Ishikawa (cell line): ENCODE data around the gene TTC27.

Source experiments
- CEBPB ChIP-seq: IDR thresholded peaks from 2 replicates; pipeline ENCODE4 v1.6.1; 2012
- CREB1 ChIP-seq: IDR thresholded peaks from 2 replicates; pipeline ENCODE4 v1.6.1; 2012; ENCODE audit warnings: low read depth
- EGR1 ChIP-seq: IDR thresholded peaks from 2 replicates; pipeline ENCODE4 v1.6.1; 2012
- EP300 ChIP-seq: IDR thresholded peaks from 2 replicates; pipeline ENCODE4 v1.6.1; 2012; ENCODE audit warnings: borderline replicate concordance
- FOXM1 ChIP-seq: IDR thresholded peaks from 2 replicates; pipeline ENCODE4 v1.6.1; 2012; ENCODE audit warnings: low read depth, borderline replicate concordance
- MAX ChIP-seq: IDR thresholded peaks from 2 replicates; pipeline ENCODE4 v1.6.1; 2012
- NFIC ChIP-seq: IDR thresholded peaks from 2 replicates; pipeline ENCODE4 v1.6.1; 2012
- RAD21 ChIP-seq: IDR thresholded peaks from 2 replicates; pipeline ENCODE4 v1.6.1; 2012; ENCODE audit warnings: low read depth
- REST ChIP-seq: IDR thresholded peaks from 2 replicates; pipeline ENCODE4 v1.6.1; 2012; ENCODE audit warnings: low read depth, mild to moderate bottlenecking
- TAF1 ChIP-seq: IDR thresholded peaks from 2 replicates; pipeline ENCODE4 v1.6.1; 2012; ENCODE audit warnings: low read depth, mild to moderate bottlenecking
- TCF12 ChIP-seq: IDR thresholded peaks from 2 replicates; pipeline ENCODE4 v1.6.1; 2012; ENCODE audit warnings: low read depth
- TEAD4 ChIP-seq: IDR thresholded peaks from 2 replicates; pipeline ENCODE4 v1.6.1; 2012
- USF1 ChIP-seq: IDR thresholded peaks from 2 replicates; pipeline ENCODE4 v1.6.1; 2012
- YY1 ChIP-seq: IDR thresholded peaks from 2 replicates; pipeline ENCODE4 v1.6.1; 2012; ENCODE audit warnings: low read depth
- ZBTB7A ChIP-seq: IDR thresholded peaks from 2 replicates; pipeline ENCODE4 v1.6.1; 2012; ENCODE audit warnings: low read depth

Gene TTC27

GRCh38 chr2:32836933-32837332 is 209.1 kb downstream of the TTC27 start:
- TF ChIP-seq TCF12 (no peak), TAF1 (no peak), REST (no peak), TEAD4 (no peak), RAD21 (no peak), CREB1 (no peak), EGR1 (no peak)

- no peak for TF ChIP-seq EGR1
- TF ChIP-seq RAD21, result no peak
- TF ChIP-seq TAF1, result no peak
- TF ChIP-seq YY1, result no peak
- no peak for TF ChIP-seq ZBTB7A
- TF ChIP-seq CREB1, result no peak
- no peak for TF ChIP-seq EP300
- no peak for TF ChIP-seq TCF12
Measured at GRCh38 chr2:32838418-32838817, 210.6 kb downstream of the TTC27 start.

- no peak for TF ChIP-seq TEAD4
- TF ChIP-seq EGR1, result no peak
- TF ChIP-seq CREB1, result no peak
- TF ChIP-seq NFIC, result no peak
Measured at GRCh38 chr2:32838949-32839348, 211.1 kb downstream of the TTC27 start.

- TF ChIP-seq FOXM1 (no peak), NFIC (no peak), ZBTB7A (no peak)
Measured at GRCh38 chr2:32841931-32842898, 214.4 kb downstream of the TTC27 start.

- TF ChIP-seq RAD21, result no peak
- no peak for TF ChIP-seq CEBPB
- TF ChIP-seq EGR1, result no peak
- no peak for TF ChIP-seq FOXM1
- TF ChIP-seq USF1, result no peak
- TF ChIP-seq TAF1, result no peak
- TF ChIP-seq YY1, result no peak
- no peak for TF ChIP-seq NFIC
- no peak for TF ChIP-seq CREB1
- TF ChIP-seq REST, result no peak
- TF ChIP-seq MAX, result no peak
- TF ChIP-seq TCF12, result no peak
- TF ChIP-seq TEAD4, result no peak
Measured at GRCh38 chr2:32843699-32844098, 215.8 kb downstream of the TTC27 start.

- TF ChIP-seq MAX (no peak), YY1 (no peak)
Measured at GRCh38 chr2:32844253-32844652, 216.4 kb downstream of the TTC27 start.

- TF ChIP-seq USF1 (no peak), RAD21 (no peak), ZBTB7A (no peak), EP300 (no peak), EGR1 (no peak), TAF1 (no peak), CREB1 (no peak), YY1 (no peak), FOXM1 (no peak), TCF12 (no peak), NFIC (no peak), CEBPB (no peak), REST (no peak), MAX (no peak), TEAD4 (no peak)
Measured at GRCh38 chr2:32847734-32848133, 219.9 kb downstream of the TTC27 start.
